EH (cell line): ENCODE results near the gene DDX56.

Experiments used
- DNase-seq: peaks from one replicate; pipeline ENCODE4 v3.0.0-alpha.2; 2015; ENCODE audit warnings: low read depth

The DDX56 gene, protein sequence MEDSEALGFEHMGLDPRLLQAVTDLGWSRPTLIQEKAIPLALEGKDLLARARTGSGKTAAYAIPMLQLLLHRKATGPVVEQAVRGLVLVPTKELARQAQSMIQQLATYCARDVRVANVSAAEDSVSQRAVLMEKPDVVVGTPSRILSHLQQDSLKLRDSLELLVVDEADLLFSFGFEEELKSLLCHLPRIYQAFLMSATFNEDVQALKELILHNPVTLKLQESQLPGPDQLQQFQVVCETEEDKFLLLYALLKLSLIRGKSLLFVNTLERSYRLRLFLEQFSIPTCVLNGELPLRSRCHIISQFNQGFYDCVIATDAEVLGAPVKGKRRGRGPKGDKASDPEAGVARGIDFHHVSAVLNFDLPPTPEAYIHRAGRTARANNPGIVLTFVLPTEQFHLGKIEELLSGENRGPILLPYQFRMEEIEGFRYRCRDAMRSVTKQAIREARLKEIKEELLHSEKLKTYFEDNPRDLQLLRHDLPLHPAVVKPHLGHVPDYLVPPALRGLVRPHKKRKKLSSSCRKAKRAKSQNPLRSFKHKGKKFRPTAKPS

DNA sequence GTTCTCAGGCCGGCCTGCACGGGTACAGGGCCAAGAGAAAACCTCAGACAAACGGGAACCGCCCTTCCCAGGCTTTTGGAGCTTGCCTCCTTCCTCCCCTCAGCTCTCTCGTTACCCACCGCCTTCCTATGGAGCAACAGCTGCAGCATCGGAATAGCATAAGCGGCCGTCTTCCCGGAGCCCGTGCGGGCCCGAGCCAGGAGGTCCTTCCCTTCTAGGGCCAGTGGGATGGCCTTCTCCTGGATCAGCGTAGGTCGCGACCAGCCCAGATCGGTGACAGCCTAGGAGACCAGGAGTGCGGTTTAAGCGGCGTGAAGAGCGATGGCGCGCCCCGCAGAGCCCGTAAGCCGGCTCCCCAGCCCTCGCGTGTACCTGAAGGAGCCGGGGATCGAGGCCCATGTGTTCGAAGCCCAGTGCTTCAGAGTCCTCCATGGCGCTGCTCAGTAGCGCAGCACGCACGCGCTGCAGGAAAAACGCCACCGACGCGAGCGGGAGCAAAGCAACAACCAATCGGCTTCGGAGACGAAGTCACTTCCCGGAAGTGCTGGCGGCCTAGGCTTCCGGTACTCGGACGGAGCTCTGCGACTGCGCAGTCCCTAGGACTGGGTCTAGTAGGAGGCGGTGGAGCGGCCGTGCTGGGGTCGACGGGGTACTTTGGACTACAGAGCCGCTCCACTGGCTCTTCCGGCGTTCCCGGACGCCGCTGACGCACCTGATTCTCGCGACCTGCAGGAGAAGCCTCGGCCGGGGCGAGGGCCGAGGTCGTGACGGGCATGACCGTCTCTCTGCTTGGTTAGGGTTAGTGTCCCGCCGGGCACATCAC is at the start of gene DDX56:
TSS of gene DDX56 (minus strand) at position 445 of the 823 bp plus-strand sequence. CDS start at position 432, 13 bp downstream.
- DNase-seq = peak; percentile 95

DNA sequence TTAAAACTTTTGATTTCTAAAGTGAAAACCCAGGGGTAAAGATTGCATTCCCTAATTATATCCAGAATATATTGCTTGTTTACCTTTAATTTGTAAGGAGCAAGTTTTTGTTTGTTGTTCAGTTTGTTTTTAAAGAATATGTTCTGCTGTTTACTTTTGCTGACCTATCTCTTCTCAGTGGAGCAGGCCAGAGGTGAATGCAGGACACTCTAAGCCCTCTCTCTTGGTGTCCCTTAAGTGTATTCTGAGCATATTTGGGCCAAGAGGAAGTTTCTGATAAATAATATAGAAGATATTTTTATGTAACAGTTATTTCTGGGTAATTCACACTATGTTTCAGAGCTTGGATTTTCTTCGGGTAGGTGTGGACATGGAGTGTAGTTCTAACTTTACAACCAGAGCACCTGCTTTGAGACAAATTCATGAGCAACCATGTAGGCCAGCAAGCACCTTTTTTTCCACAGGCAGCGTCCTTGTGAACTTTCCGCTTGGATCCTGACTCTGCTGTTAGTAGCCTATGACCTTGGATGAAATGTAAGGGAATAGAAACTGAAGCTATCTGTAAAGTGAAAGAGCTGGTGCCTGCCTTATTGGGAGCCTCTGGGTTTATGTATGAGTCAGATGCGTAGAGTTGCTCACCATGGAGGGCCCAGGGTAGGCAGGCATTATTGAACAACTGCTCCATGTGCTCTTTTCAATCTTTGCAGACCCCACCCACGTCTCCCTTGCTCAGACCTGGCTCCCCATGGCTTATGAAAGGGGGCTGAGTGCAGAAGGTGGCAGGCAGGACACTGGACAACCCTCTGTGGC is 48.8 kb upstream of the DDX56 start:
- peak; percentile 19 for DNase-seq

DNA sequence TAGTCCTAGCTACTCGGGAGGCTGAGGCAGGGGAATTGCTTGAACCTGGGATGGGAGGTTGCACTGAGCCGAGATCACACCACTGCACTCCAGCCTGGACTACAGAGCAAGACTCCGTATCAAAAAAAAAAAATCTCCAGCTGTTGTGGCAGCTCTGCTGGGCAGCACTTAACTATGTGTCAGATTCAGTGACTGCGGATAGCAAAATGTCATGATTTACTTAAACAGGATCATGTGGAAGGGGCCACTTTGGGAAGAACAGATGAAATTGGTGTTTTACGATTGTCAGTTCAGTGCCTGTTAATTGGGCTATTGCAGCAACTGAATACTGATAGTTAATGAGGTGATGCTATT is 48.0 kb upstream of the DDX56 start:
- DNase-seq = no peak

DNA sequence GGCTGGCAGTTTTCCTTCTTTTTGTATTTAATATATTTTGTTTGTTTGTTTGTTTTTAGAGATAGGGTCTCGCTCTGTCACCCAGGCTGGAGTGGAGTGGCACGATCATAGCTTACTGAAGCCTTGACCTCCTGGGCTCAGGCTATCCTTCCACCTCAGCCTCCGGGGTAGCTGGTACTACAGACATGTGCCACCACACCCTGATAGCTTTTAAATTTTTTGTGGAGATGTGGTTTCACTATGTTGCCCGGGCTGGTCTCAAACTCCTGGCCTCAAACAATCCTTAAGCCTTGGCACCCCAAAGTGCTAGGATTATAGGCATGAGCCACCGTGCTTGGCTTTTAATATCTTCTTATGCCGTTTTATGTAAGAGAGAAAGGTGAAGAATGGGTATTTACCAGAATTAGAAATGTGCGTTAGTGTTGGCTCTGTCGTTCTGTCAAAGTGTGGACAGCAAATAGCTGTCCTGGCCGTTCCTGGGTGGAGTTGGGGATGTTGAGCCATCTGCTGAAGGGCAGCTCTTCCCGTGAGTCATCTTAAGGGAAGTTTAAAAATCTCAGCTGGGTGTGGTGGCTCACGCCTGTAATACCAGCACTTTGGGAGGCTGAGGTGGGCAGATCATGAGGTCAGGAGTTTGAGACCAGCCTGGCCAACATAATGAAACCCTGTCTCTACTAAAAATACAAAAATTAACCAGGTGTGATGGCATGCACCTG is 47.5 kb upstream of the DDX56 start:
- peak; percentile 62 for DNase-seq

DNA sequence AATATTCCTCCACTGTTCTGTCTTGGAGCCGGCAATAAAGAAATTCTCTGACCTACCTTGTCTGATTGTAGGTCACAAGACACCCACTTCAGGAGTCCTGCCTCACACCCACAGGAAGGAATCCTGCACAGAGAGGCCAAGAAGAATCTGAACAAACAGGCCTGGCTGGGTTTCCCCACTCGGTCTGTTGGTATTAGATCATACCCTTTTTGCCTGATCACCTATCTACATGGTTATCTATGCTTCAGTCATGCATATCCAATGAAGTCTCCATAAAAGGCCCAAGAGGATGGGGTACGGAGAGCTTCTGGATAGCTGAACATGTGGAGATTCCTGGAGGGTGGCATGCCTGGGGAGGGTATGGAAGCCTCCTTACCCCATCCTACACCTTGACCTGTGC is 45.0 kb upstream of the DDX56 start:
- no peak for DNase-seq

DNA sequence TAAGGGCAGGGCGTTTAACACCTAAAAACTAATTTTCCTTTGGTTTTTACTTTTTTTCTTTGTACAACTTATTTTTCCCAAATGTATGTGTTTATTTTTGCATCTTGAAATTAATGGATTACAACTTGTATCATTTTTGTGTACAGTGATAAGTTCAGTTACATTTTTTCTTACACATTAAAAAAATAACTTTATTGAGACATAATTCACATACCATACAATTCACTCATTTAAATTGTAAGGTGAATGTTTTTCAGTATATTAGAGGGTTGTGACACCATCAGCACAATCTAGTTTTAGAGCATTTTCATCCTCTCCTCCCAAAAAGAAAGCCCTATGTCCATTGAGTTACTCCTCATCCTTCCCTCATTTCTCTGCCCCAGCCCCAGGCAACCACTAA is 44.3 kb upstream of the DDX56 start:
- DNase-seq = no peak

DNA sequence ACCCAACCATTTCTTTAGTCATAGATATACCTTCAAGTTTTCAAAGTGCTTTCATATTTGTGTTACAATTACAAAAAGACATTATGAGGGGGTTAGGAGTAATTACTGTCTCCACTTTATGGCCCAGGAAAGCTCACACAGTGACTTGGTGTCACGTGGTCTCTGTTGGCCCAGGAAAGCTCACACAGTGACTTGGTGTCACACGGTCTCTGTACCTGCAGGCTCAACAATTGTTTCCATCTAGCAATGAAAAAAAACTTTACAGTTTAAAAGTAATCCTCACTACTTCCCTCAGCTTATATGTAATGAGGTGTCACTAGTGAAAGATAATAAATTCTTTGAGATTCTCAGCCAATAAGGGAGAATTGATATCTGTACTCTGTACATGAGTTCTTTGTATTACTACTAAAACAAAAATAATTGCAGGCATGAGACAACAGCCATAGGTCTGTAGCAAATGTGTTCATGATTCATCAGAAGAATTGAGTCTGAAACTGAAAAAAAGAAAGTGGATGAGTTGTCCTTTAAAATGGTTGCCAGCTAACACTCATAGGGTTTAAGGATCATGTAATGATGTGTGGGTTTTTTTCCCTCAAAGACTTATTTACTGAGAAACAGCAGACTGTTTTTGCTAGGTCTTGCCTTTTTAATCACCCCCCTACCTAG is 43.6 kb upstream of the DDX56 start:
- DNase-seq = peak; percentile 68

DNA sequence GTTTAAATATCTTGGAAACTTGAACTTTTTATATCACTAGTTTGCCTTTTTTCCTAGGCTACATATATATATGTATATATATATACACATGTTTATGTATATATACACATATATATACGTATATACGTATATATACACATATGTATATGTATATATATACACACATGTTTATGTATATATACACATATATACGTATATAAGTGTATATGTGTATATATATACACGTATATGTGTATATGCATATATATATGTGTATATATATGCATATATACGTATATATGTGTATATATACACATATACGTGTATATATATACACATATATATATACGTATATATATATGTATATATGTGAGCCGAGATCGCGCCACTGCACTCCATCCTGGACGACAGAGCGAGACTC is 42.8 kb upstream of the DDX56 start:
- no peak for DNase-seq

DNA sequence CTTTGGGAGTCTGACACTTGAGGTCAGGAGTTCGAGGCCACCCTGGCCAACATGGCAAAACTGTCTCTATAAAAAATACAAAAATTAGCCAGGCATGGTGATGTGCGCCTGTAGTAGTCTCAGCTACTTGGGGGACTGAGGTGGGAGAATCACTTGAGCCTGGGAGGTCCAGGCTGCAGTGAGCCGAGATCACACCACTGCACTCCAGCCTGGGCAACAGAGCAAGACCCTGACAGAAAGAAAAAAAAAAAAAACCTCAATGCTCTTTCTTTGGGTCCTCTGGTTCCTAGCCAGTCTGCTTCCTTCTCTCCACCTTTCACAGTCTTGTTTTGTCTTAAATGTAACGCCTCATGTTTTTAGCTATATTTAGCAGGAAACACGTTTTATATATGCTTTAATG is 42.1 kb upstream of the DDX56 start:
- DNase-seq = no peak

DNA sequence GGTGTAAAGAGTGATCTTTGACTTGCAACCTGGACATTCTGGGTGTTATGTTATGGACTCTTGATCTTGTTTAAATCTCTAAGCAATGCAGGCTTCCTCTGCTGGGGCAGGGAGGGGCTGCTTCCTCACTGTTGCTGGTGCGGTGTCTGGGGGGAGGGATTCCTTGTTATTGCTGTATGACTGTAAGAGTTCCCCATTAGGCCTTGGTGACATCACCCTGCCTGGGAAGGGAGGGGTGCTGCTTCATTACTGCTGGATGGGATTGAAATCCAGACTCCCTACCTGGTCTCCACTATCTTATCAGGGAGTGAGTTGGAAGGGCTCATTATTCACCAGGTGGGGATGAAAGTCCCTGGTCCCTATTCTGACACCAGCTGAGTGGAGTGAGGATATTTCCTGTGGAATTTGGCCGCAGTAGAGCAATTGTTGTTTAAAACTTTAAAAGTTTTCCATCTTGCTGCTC is 41.5 kb upstream of the DDX56 start:
- peak; percentile 27 for DNase-seq

DNA sequence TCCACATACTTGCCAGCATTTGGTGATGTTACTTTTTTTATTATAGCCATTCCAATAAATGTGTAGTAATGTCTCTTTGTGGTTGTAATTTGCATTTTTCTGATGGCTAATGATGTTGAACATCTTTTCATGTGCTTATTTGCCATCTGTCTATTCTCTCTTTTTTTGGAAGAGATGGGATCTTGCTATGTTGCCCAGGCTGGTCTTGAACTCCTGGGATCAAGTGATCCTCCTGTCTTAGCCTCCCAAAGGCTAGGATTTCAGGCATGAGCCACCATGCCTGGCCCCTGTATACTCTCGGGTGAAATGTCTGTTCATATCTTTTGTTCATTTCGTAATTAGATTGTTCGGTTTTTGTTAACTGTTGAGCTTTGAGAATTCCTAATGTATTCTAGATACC is 36.1 kb upstream of the DDX56 start:
- no peak for DNase-seq

DNA sequence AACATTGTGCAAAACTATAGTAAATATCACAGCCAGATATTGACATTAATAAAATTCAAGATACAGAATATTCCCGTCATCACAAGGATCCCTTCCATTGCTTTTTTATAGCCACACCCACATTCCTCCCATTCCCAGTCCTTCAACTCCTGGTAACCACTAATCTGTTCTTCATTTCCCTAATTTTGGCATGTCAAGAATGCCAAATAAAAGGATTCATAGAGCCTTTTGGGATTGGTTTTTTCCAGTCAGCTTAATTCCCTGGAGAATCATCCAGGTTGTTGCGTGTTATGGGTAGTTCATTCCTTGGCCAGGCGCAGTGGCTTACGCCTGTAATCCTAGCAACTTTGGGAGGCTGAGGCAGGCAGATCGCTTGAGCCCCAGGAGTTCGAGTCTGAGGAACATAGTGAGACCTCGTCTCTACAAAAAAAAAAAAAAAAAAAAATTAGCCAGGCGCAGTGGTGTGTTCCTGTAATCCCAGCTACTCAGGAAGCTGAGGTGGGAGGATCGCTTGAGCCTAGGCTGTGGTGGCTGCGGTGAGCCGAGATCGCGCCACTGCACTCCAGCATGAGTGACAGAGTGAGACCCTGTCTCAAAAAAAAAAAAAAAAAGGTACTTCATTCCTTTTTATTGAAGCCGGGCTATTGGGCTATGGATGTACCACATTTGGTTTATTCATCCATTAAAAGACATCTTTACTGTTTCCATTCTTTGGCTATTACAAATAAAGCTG is 35.4 kb upstream of the DDX56 start:
- DNase-seq = peak; percentile 84

DNA sequence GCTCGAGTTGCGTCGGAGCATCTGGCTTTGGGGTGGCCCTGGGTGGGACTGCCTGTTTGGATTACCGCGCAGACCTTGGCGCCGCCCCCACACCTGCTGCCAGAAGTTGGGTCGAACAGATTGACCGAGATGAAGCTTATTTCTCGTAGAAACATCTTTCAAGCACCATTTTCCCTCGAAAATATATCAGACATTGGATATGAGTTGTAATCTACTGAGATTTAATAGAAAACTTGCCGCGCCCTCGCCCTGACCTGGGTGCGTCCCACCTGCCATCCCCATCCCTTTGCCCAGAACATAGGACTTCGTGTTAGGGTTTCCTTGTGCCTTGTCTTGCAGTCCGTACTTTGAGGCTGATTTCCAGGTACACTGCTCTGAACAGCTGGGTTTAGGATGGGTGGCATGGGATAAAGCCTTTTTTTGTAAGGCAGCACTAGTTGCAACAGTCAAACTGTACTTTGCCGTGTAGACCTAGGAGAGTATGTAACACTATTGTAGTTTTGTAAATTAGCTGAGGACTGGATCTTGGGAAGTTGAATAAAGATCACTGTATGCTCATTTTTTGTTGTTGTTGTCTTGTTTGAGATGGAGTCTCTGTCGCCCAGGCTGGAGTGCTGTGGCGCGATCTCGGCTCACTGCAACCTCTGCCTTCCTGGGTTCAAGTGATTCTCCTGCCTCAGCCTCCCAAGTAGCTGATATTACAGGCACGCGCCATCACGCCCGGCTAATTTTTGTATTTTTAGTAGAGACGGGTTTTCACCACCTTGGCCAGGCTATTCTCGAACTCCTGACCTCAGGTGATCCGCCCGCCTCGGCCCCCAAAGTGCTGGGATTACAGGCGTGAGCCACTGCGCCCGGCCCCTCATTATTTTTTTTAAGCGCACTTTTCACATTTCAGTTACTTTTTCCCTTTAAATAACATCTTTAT is 33.7 kb upstream of the DDX56 start:
- no peak for DNase-seq

DNA sequence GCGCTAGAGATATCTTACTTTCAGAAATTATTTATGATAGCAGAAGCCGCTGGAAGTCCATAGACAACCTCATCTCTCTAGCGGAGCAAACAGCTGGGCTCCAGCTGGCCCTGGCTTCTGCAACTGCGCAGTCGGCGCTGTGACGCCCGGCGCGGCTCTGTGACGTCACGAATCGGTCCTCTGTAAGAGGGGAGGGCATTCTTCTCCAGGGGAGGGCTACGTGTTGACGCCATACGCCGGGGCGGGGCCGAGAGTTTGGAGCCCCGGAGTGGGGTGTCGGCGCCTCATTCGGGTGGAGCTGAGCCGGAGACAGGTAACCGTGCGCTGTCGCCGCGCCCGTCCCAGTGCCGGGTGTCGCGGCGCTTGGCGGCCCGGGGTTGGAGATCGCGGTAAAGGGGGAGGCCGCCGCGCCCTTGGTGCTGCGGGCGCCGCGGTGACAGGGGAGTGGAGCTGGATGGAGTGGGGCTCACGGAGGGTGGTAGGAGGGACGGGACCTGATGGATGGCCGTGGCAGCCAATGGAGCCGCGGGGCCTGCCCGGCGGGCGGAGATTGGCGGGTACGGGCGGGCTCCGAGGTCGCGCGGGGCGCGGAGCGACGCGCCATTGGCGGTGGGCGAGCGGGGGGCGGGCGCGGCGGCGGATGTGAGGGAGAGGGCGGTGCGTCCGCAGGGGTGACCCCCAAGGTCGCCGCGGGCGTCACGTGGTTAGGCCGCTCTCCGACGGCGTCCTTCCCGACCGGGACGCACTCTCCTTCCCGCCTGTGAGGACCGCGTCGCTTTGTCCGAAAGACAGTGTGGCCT is 32.8 kb upstream of the DDX56 start, which contains the start of gene OGDH:
TSS of gene OGDH (plus strand) at position 287 of the 800 bp plus-strand sequence. CDS start 17,717 bp downstream, outside the sequence.
- peak; percentile 98 for DNase-seq

DNA sequence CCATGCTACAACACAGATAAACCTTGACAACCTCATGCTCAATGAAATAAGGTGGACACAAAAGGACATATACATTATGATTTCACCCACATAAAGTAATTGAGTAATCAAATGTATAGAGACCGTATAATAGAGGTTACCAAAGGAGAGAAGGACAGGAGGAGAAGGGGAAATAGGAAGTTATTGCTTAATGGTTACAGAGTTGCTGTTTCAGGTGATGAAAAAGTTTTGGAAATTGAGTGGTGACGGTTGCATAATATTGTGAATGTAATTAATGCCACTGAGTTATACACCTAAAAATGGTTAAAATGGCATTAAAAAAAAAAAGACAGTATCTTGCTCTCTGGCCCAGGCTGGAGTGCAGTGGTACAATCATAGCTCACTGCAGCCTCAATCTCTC is 31.2 kb upstream of the DDX56 start:
- no peak for DNase-seq

DNA sequence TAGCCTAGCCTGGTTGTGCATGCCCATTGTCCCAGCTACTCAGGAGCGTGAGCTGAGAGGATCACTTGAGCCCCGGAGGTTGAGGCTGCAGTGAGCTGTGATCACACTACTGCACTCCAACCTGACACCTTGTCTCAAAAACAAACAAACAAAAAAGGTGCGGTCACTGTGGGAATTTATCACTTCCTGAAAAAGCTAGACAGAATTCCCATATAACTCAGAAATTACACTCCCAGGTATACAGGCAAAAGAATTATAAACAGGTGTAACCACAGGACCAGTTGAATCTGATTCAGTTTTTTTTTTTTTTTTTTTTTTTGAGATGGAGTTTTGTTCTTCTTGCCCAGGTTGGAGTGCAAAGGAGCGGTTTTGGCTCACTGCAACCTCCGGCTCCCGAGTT is 29.5 kb upstream of the DDX56 start:
- DNase-seq = no peak

DNA sequence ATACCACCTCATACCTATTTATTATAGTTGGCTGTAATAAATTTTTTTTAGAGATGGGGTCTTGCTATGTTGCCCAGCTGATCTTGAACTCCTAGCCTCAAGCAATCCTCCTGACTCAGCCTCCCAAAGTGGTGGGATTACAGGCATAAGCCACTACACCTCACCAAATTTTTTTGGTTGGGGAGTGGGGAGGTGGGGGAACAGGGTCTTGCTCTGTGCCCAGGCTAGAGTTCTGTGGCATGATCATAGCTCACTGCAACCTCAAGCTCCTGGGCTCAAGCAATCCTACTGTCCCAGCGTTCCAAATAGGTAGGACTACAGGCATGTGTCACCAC is 28.8 kb upstream of the DDX56 start:
- no peak for DNase-seq

DNA sequence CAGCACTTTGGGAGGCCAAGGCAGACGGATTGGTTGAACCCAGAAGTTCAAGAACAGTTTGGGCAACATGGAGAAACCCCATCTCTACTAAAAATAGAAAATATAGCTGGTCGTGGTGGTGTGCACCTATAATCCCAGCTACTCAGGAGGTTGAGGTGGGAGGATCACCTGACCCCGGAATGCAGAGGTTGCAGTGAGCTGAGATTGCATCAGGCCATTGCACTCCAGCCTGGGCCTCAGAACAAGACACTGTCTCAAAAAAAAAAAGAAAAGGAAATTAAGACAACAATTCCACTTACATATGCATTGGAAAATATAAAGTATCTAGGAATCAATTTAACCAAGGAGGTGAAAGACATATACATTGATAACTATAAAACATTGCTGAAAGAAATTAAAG is 25.5 kb upstream of the DDX56 start:
- no peak for DNase-seq
